ENCODE results near the gene KCTD20.

DNA sequence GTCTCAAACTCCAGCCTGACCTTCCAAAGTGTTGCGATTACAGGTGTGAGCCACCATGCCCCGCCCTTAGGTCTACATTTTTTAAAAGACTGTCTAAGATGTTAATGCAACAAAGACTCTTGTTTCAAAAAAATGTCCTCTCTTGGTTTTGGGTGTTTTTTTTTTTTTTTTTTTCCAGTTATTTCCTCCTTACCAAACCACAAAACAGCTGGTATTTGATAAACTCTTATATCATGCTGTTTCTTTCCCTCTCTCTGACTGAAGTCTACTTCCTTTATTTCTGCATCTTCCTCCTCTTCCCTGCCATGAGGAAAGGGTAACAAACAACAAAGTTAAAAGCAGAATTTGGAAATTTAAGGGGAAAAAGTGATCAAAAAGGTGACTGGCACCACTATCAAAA is 83.3 kb downstream of the KCTD20 start:
- TF ChIP-seq, protein P1, sequence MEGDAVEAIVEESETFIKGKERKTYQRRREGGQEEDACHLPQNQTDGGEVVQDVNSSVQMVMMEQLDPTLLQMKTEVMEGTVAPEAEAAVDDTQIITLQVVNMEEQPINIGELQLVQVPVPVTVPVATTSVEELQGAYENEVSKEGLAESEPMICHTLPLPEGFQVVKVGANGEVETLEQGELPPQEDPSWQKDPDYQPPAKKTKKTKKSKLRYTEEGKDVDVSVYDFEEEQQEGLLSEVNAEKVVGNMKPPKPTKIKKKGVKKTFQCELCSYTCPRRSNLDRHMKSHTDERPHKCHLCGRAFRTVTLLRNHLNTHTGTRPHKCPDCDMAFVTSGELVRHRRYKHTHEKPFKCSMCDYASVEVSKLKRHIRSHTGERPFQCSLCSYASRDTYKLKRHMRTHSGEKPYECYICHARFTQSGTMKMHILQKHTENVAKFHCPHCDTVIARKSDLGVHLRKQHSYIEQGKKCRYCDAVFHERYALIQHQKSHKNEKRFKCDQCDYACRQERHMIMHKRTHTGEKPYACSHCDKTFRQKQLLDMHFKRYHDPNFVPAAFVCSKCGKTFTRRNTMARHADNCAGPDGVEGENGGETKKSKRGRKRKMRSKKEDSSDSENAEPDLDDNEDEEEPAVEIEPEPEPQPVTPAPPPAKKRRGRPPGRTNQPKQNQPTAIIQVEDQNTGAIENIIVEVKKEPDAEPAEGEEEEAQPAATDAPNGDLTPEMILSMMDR (IDR thresholded peaks at IDR 0.05; ENCODE audit: poor library complexity, severe bottlenecking), result no peak
- no peak for TF ChIP-seq POLR2AphosphoS5 (IDR thresholded peaks at IDR 0.05)
- TF ChIP-seq EZH2 (IDR thresholded peaks at IDR 0.05; ENCODE audit: borderline replicate concordance, insufficient read depth, low read length, poor library complexity, severe bottlenecking), result no peak
- TF ChIP-seq MXI1 (conservative IDR thresholded peaks at IDR 0.05; ENCODE audit: poor library complexity, severe bottlenecking), result no peak
- no peak for TF ChIP-seq TAF1 (IDR thresholded peaks at IDR 0.05; ENCODE audit: low read depth)
- TF ChIP-seq SMC3 (conservative IDR thresholded peaks at IDR 0.05; ENCODE audit: poor library complexity), result no peak
- TF ChIP-seq EP300 (conservative IDR thresholded peaks at IDR 0.05; ENCODE audit: poor library complexity, severe bottlenecking), result no peak
- no peak for TF ChIP-seq RAD21 (conservative IDR thresholded peaks at IDR 0.05)
